Endodermal cell (in vitro differentiated cells): ENCODE results near the gene NR5A1. TPM values are rescaled to one million over a fixed set of nuclear protein-coding genes. Genes with fewer than 3 reads are reported as not detected.

ENCODE experiments used
- DNase-seq: peaks from one replicate; pipeline ENCODE4 v3.0.0-alpha.2; 2017
- H3K27ac ChIP-seq: 2 replicates; pipeline ENCODE4 v1.5.1; 2013; ENCODE audit warnings: mild to moderate bottlenecking, low read depth, low read length, moderate library complexity
- H3K27me3 ChIP-seq: 2 replicates; pipeline ENCODE4 v1.6.1; 2013; ENCODE audit warnings: mild to moderate bottlenecking, low read length, moderate library complexity; ENCODE audit not compliant: insufficient read depth, control insufficient read depth, poor library complexity, severe bottlenecking
- H3K36me3 ChIP-seq: 2 replicates; pipeline ENCODE4 v1.7.0; 2013; ENCODE audit warnings: mild to moderate bottlenecking, low read length, moderate library complexity; ENCODE audit not compliant: control insufficient read depth, insufficient read depth
- H3K4me1 ChIP-seq: one replicate; pipeline ENCODE4 v1.7.0; 2013; ENCODE audit warnings: low read length; ENCODE audit not compliant: control insufficient read depth, insufficient read depth
- H3K4me3 ChIP-seq: 2 replicates; pipeline ENCODE4 v1.5.1; 2013; ENCODE audit warnings: mild to moderate bottlenecking, low read length, moderate library complexity
- H3K9ac ChIP-seq: 2 replicates; pipeline ENCODE4 v1.6.1; 2013; ENCODE audit warnings: mild to moderate bottlenecking, low read length, moderate library complexity; ENCODE audit not compliant: poor library complexity, severe bottlenecking; ENCODE audit errors: extremely low read depth
- H3K9me3 ChIP-seq: 2 replicates; pipeline ENCODE4 v1.6.1; 2013; ENCODE audit warnings: mild to moderate bottlenecking, low read length, moderate library complexity; ENCODE audit not compliant: control insufficient read depth
- H3K27ac Mint-ChIP-seq: 2 replicates; pipeline ENCODE4 v1.8.0; 2020; ENCODE audit warnings: mixed read lengths
- H3K27me3 Mint-ChIP-seq: 2 replicates; pipeline ENCODE4 v1.8.0; 2021; ENCODE audit warnings: mild to moderate bottlenecking, mixed read lengths; ENCODE audit not compliant: insufficient read depth
- H3K36me3 Mint-ChIP-seq: 2 replicates; pipeline ENCODE4 v1.8.0; 2020; ENCODE audit warnings: low read depth, mixed read lengths
- H3K4me1 Mint-ChIP-seq: 2 replicates; pipeline ENCODE4 v1.8.0; 2020; ENCODE audit warnings: mixed read lengths
- H3K4me3 Mint-ChIP-seq: 2 replicates; pipeline ENCODE4 v1.8.0; 2020; ENCODE audit warnings: mild to moderate bottlenecking, moderate library complexity, mixed read lengths
- H3K9me3 Mint-ChIP-seq: 2 replicates; pipeline ENCODE4 v1.8.0; 2020; ENCODE audit warnings: mild to moderate bottlenecking, mixed read lengths
- CTCF ChIP-seq: fragments of 200-600 bp; sonication (generic); conservative IDR thresholded peaks from 2 replicates; pipeline ENCODE4 v1.5.0; 2021; ENCODE audit warnings: antibody characterized with exemption, mild to moderate bottlenecking
- WGBS, 2 experiments: methylation state at CpG; one replicate each; pipeline versions ENCODE4 v1.1.5 to v1.1.7; 2013; ENCODE audit warnings: missing lambda C conversion rate in 2 of 2, mixed read lengths in 1 of 2; ENCODE audit not compliant: insufficient coverage in 1 of 2, insufficient read length in 1 of 2; 5-methylcytosine and 5-hydroxymethylcytosine counted together
- total RNA-seq, 2 donors: library from RNA; stranded (reverse); fragmentation: NEBNext Ultra II Directional in 1 of 2; extraction: Animal tissue kit (Norgen Biotek cat#: 25700) in 1 of 2; gene quantifications; 2 replicates in 1 of 2; 3 replicates in 1 of 2; pipeline ENCODE4 v1.2.1, GENCODE V29; 2021

Gene NR5A1
- total RNA-seq, 2 donors from 2014 or later = 0.37 TPM; not detected in 1

- Mint-ChIP-seq H3K36me3 (no peaks in the 10 kb centered on the region), H3K27ac (no peak overlapping the region), H3K4me1 (no peaks in the 10 kb centered on the region), H3K27me3 (peaks cover 8% of the 10 kb centered on the region), H3K4me3 (no peak overlapping the region), H3K9me3 (no peaks in the 10 kb centered on the region)
- no peak overlapping the region for H3K9ac ChIP-seq
- no peak for DNase-seq
- no peaks in the 10 kb centered on the region for H3K4me1 ChIP-seq
- no peaks in the 10 kb centered on the region for H3K9me3 ChIP-seq
- no peak overlapping the region for H3K27ac ChIP-seq
- no peak for TF ChIP-seq CTCF
- H3K36me3 ChIP-seq = no peaks in the 10 kb centered on the region
- whole genome bisulfite sequencing, 2 experiments = 92 to 95% methylated on average over 5 to 13 of the region's 13 CpGs
- no peak overlapping the region for H3K4me3 ChIP-seq
- no peaks in the 10 kb centered on the region for H3K27me3 ChIP-seq
Measured at GRCh38 chr9:124470306-124470705, 36.9 kb downstream of the NR5A1 start.

GRCh38 chr9:124469011-124469832 is 38.0 kb downstream of the NR5A1 start:
- Mint-ChIP-seq H3K27me3 (peaks cover 10% of the 10 kb centered on the region), H3K27ac (no peak overlapping the region), H3K4me3 (no peak overlapping the region), H3K9me3 (no peaks in the 10 kb centered on the region), H3K36me3 (no peaks in the 10 kb centered on the region), H3K4me1 (no peaks in the 10 kb centered on the region)
- no peaks in the 10 kb centered on the region for H3K36me3 ChIP-seq
- no peaks in the 10 kb centered on the region for H3K27me3 ChIP-seq
- TF ChIP-seq CTCF = no peak
- H3K4me3 ChIP-seq = no peak overlapping the region
- no peak overlapping the region for H3K27ac ChIP-seq
- no peaks in the 10 kb centered on the region for H3K9me3 ChIP-seq
- H3K9ac ChIP-seq = no peak overlapping the region
- DNase-seq = no peak
- 91 to 99% methylated on average over 13 to 28 of the region's 28 CpGs for WGBS, 2 experiments
- H3K4me1 ChIP-seq = no peaks in the 10 kb centered on the region

GRCh38 chr9:124468061-124468740 is 39.0 kb downstream of the NR5A1 start:
- 92 to 95% methylated on average over 15 to 19 of the region's 19 CpGs for WGBS, 2 experiments
- no peak overlapping the region for H3K4me3 Mint-ChIP-seq

More at GRCh38 chr9:124468061-124468740, 39.0 kb downstream of the NR5A1 start:
- Histone ChIP-seq H3K27ac (no peak overlapping the region), H3K9ac (no peak overlapping the region), H3K27me3 (peaks cover 3% of the 10 kb centered on the region), H3K4me1 (no peaks in the 10 kb centered on the region), H3K9me3 (no peaks in the 10 kb centered on the region), H3K36me3 (no peaks in the 10 kb centered on the region), H3K4me3 (no peak overlapping the region)
- no peak for DNase-seq
- no peaks in the 10 kb centered on the region for H3K4me1 Mint-ChIP-seq
- TF ChIP-seq CTCF = no peak
- H3K36me3 Mint-ChIP-seq = no peaks in the 10 kb centered on the region
- no peaks in the 10 kb centered on the region for H3K9me3 Mint-ChIP-seq
- H3K27me3 Mint-ChIP-seq = peaks cover 10% of the 10 kb centered on the region
- H3K27ac Mint-ChIP-seq = no peak overlapping the region
